ENCODE data around the gene PAM.

Gene PAM

DNA sequence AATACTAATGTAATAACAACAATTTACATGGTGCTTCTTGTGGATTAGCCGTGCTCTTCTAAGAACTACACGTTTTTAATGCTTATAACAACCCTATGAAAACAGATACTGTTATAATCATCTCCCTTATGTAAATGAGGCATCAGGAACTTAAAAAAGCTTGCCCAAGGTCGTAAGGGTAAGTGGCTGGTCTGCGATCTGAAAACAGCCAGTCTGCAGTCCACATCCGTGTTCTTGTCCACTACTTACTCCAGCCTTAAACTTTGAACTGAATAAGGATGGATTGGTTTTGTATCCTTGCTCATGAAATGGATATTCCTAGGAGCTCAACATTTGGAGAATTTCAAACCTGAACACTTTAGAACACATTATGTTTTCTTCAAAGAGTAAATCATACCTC, 26.7 kb downstream of the PAM start:
- no peak overlapping the region for H3K4me2 ChIP-seq (ENCODE audit: low read depth, low read length)

DNA sequence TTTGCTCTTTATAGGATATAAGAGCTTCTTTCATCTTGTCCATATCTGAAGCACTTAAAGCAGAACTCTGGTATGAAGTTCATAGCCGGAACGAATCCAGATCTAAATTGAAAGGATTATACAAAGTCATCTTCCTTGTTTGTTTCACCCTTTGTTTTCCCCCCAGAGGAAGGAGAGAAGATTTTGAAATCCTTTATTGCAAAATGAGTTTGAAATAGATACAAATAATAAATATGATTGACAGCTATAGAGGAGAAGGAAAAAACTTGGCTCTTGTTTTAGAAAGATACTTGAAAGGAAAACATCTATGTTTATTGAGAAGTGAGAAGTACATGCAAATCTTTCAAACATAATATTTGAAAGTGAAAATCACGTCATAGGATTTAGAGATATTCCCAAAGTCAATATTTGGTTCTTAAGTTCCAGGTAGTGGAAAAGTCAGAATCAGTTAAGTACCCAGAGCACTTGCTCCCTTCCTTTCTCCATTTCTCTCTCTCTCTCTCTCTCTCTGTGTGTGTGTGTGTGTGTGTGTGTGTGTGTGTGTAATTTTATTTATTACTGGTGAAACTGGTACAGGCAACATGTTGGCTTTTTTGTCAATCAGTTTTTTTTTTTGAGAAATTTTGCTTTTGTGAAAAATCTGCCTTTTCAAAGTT, 27.2 kb downstream of the PAM start:
- Histone ChIP-seq H3F3A (ENCODE audit: insufficient read depth, low read length) (no peaks in the 10 kb centered on the region), H2AFZ (ENCODE audit: low read length) (no peak overlapping the region), H3K9ac (ENCODE audit: low read length) (no peak overlapping the region), H3K9me2 (replicated peaks; ENCODE audit: insufficient read depth, low read length) (no peaks in the 10 kb centered on the region), H3K36me3 (replicated peaks; ENCODE audit: insufficient read depth, low read length) (no peaks in the 10 kb centered on the region), H3K79me2 (ENCODE audit: low read length) (no peaks in the 10 kb centered on the region), H3K9me3 (replicated peaks; ENCODE audit: insufficient read depth, low read length) (no peaks in the 10 kb centered on the region), H3K4me2 (ENCODE audit: low read depth, low read length) (no peak overlapping the region), H3K4me3 (ENCODE audit: low read length) (no peak overlapping the region), H3K27ac (ENCODE audit: low read length) (no peak overlapping the region), H3K4me1 (ENCODE audit: low read length) (no peaks in the 10 kb centered on the region), H4K20me1 (ENCODE audit: insufficient read depth, low read length) (no peaks in the 10 kb centered on the region), H3K27me3 (replicated peaks; ENCODE audit: insufficient read depth, low read length) (no peaks in the 10 kb centered on the region)
- TF ChIP-seq EZH2phosphoT487 (IDR thresholded peaks at IDR 0.05; ENCODE audit: low read length) (no peak), EZH2 (optimal IDR thresholded peaks at IDR 0.05; ENCODE audit: low read depth, low read length) (no peak)
- TF ChIP-seq, protein P1, sequence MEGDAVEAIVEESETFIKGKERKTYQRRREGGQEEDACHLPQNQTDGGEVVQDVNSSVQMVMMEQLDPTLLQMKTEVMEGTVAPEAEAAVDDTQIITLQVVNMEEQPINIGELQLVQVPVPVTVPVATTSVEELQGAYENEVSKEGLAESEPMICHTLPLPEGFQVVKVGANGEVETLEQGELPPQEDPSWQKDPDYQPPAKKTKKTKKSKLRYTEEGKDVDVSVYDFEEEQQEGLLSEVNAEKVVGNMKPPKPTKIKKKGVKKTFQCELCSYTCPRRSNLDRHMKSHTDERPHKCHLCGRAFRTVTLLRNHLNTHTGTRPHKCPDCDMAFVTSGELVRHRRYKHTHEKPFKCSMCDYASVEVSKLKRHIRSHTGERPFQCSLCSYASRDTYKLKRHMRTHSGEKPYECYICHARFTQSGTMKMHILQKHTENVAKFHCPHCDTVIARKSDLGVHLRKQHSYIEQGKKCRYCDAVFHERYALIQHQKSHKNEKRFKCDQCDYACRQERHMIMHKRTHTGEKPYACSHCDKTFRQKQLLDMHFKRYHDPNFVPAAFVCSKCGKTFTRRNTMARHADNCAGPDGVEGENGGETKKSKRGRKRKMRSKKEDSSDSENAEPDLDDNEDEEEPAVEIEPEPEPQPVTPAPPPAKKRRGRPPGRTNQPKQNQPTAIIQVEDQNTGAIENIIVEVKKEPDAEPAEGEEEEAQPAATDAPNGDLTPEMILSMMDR (IDR thresholded peaks at IDR 0.05; ENCODE audit: low read length) = no peak
- DNase-seq = no peak

More for the DNA sequence above, 26.7 kb downstream of the PAM start:
- H2AFZ ChIP-seq (ENCODE audit: low read length) = no peak overlapping the region
- H3K4me1 ChIP-seq (ENCODE audit: low read length) = no peaks in the 10 kb centered on the region
- H3K4me3 ChIP-seq (ENCODE audit: low read length) = no peak overlapping the region
- no peaks in the 10 kb centered on the region for H3F3A ChIP-seq (ENCODE audit: insufficient read depth, low read length)
- no peak for DNase-seq
- no peaks in the 10 kb centered on the region for H3K27me3 ChIP-seq (replicated peaks; ENCODE audit: insufficient read depth, low read length)
- no peaks in the 10 kb centered on the region for H3K36me3 ChIP-seq (replicated peaks; ENCODE audit: insufficient read depth, low read length)
- TF ChIP-seq EZH2phosphoT487 (IDR thresholded peaks at IDR 0.05; ENCODE audit: low read length) = no peak
- TF ChIP-seq EZH2 (optimal IDR thresholded peaks at IDR 0.05; ENCODE audit: low read depth, low read length) = no peak
- TF ChIP-seq, protein P1 (IDR thresholded peaks at IDR 0.05; ENCODE audit: low read length) = no peak
- H4K20me1 ChIP-seq (ENCODE audit: insufficient read depth, low read length) = no peaks in the 10 kb centered on the region
- H3K27ac ChIP-seq (ENCODE audit: low read length) = no peak overlapping the region
- H3K9me2 ChIP-seq (replicated peaks; ENCODE audit: insufficient read depth, low read length) = no peaks in the 10 kb centered on the region
- no peaks in the 10 kb centered on the region for H3K9me3 ChIP-seq (replicated peaks; ENCODE audit: insufficient read depth, low read length)
- no peak overlapping the region for H3K9ac ChIP-seq (ENCODE audit: low read length)
- H3K79me2 ChIP-seq (ENCODE audit: low read length) = no peaks in the 10 kb centered on the region

DNA sequence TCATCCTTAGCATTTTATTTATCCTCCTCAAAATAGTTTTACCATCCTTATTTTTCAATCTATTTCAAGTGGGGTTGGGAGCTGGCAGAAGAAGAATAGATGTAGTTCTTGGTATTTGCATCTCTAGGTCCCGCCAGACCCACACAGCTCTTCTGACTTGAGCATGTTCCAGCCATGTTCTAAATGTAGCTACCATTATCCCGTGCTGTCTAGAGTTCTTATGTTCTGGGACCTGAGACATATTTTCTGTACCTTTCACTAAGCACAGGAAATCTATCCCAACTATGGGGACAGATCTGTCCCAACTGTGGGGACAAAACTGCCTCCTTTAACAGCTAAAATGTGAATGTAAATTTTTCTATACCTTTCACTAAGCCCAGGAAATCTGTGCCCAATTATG, 32.0 kb downstream of the PAM start:
- Histone ChIP-seq H3K9me3 (replicated peaks; ENCODE audit: insufficient read depth, low read length) (no peaks in the 10 kb centered on the region), H3K9me2 (replicated peaks; ENCODE audit: insufficient read depth, low read length) (no peaks in the 10 kb centered on the region), H3K79me2 (ENCODE audit: low read length) (no peaks in the 10 kb centered on the region), H3K4me2 (ENCODE audit: low read depth, low read length) (no peak overlapping the region), H3F3A (ENCODE audit: insufficient read depth, low read length) (no peaks in the 10 kb centered on the region), H4K20me1 (ENCODE audit: insufficient read depth, low read length) (no peaks in the 10 kb centered on the region), H3K9ac (ENCODE audit: low read length) (no peak overlapping the region), H3K27ac (ENCODE audit: low read length) (no peak overlapping the region), H2AFZ (ENCODE audit: low read length) (no peak overlapping the region), H3K4me3 (ENCODE audit: low read length) (no peak overlapping the region), H3K4me1 (ENCODE audit: low read length) (no peaks in the 10 kb centered on the region), H3K27me3 (replicated peaks; ENCODE audit: insufficient read depth, low read length) (no peaks in the 10 kb centered on the region), H3K36me3 (replicated peaks; ENCODE audit: insufficient read depth, low read length) (no peaks in the 10 kb centered on the region)
- TF ChIP-seq EZH2 (optimal IDR thresholded peaks at IDR 0.05; ENCODE audit: low read depth, low read length) (no peak), EZH2phosphoT487 (IDR thresholded peaks at IDR 0.05; ENCODE audit: low read length) (no peak)
- TF ChIP-seq, protein P1 (IDR thresholded peaks at IDR 0.05; ENCODE audit: low read length) = no peak
- DNase-seq = no peak

Data from MM.1S (cell line).